HTR-8/SVneo (cell line): ENCODE results near the gene RARS2.
A peak's percentile ranks its signal among the peaks of the same experiment; 100 is the strongest.

ENCODE experiments used
- DNase-seq: peaks from one replicate; pipeline ENCODE4 v3.0.0; 2011; ENCODE audit warnings: low spot score, mixed read lengths; ENCODE audit not compliant: insufficient read length
- FAIRE-seq: peaks from 2 replicates; lab custom pipeline; 2011; peaks lifted over from hg19 to GRCh38; lab: Jason Lieb, UNC

Gene RARS2

GRCh38 chr6:87574237-87574804 is 15.5 kb downstream of the RARS2 start:
- FAIRE-seq, result no peak
- DNase-seq, result no peak

GRCh38 chr6:87573307-87574024 is 16.3 kb downstream of the RARS2 start:
- FAIRE-seq (no peak), DNase-seq (no peak)

GRCh38 chr6:87572883-87573282 is 16.9 kb downstream of the RARS2 start:
- DNase-seq (no peak), FAIRE-seq (no peak)

GRCh38 chr6:87572021-87572420 is 17.8 kb downstream of the RARS2 start:
- FAIRE-seq (no peak), DNase-seq (no peak)

- FAIRE-seq (no peak), DNase-seq (no peak)
Measured at GRCh38 chr6:87561017-87561416, 28.8 kb downstream of the RARS2 start.

GRCh38 chr6:87558446-87558845 is 31.3 kb downstream of the RARS2 start:
- DNase-seq (no peak), FAIRE-seq (no peak)

GRCh38 chr6:87555506-87555905 is 34.3 kb downstream of the RARS2 start:
- no peak for DNase-seq
- FAIRE-seq, result no peak

GRCh38 chr6:87553159-87553765 is 36.5 kb downstream of the RARS2 start:
- FAIRE-seq (no peak), DNase-seq (no peak)

- no peak for FAIRE-seq
- DNase-seq, result no peak
Measured at GRCh38 chr6:87551799-87552198, 38.0 kb downstream of the RARS2 start.

- no peak for FAIRE-seq
Measured at GRCh38 chr6:87544474-87544735, 45.4 kb downstream of the RARS2 start.

GRCh38 chr6:87543696-87544473 is 45.9 kb downstream of the RARS2 start:
- DNase-seq, result no peak
- peak; percentile 44 for FAIRE-seq

More at GRCh38 chr6:87544474-87544735, 45.4 kb downstream of the RARS2 start:
- DNase-seq, result no peak

- DNase-seq, result no peak
- no peak for FAIRE-seq
Measured at GRCh38 chr6:87541744-87542143, 48.0 kb downstream of the RARS2 start.

GRCh38 chr6:87541041-87541440 is 48.7 kb downstream of the RARS2 start:
- FAIRE-seq, result no peak

GRCh38 chr6:87540539-87540938 is 49.2 kb downstream of the RARS2 start:
- DNase-seq (no peak), FAIRE-seq (no peak)

More at GRCh38 chr6:87541041-87541440, 48.7 kb downstream of the RARS2 start:
- no peak for DNase-seq

- DNase-seq (no peak), FAIRE-seq (no peak)
Measured at GRCh38 chr6:87539554-87539953, 50.2 kb downstream of the RARS2 start.

GRCh38 chr6:87538510-87539260 is 51.1 kb downstream of the RARS2 start:
- no peak for FAIRE-seq
- no peak for DNase-seq

- no peak for FAIRE-seq
- no peak for DNase-seq
Measured at GRCh38 chr6:87534377-87535047, 55.3 kb downstream of the RARS2 start.

GRCh38 chr6:87529221-87529620 is 60.6 kb downstream of the RARS2 start:
- FAIRE-seq (no peak), DNase-seq (no peak)

GRCh38 chr6:87522686-87523085 is 67.1 kb downstream of the RARS2 start:
- DNase-seq (no peak), FAIRE-seq (no peak)

GRCh38 chr6:87518453-87518852 is 71.3 kb downstream of the RARS2 start:
- DNase-seq (no peak), FAIRE-seq (no peak)
